Lung (tissue), 12 donors: ENCODE measurements around the gene TLE2. TPM values are rescaled to one million over a fixed set of nuclear protein-coding genes. Genes with fewer than 3 reads are reported as not detected.

Experiments
- ATAC-seq: fragments of 200-7000 bp; cut with Tn5 transposase; one replicate; pipeline ENCODE4 v1.9.1; 2020; ENCODE audit warnings: moderate number of reproducible peaks; ENCODE audit not compliant: insufficient read depth, low FRiP score
- DNase-seq, 3 donors: peaks; one replicate each; pipeline ENCODE4 v3.0.0-alpha.2; 2013 to 2017
- H3K27ac ChIP-seq, 2 donors: one replicate each; pipeline ENCODE4 v1.5.1; 2013; ENCODE audit warnings: mild to moderate bottlenecking in 2 of 2, moderate library complexity in 2 of 2, control low read depth in 1 of 2, inconsistent platforms in 1 of 2, low read depth in 1 of 2, low read length in 1 of 2
- H3K27me3 ChIP-seq, 3 donors: one replicate each; pipeline ENCODE4 v1.5.1; 2013; ENCODE audit warnings: low read length in 2 of 3; ENCODE audit not compliant: control insufficient read depth in 3 of 3, insufficient read depth in 3 of 3
- H3K36me3 ChIP-seq, 4 donors: one replicate each; pipeline ENCODE4 v1.5.1; 2013; ENCODE audit warnings: low read length in 4 of 4, mild to moderate bottlenecking in 1 of 4, moderate library complexity in 1 of 4; ENCODE audit not compliant: control insufficient read depth in 4 of 4, insufficient read depth in 4 of 4
- H3K4me1 ChIP-seq, 5 donors: one replicate each; pipeline ENCODE4 v1.5.1; 2013; ENCODE audit warnings: low read length in 5 of 5, mild to moderate bottlenecking in 2 of 5, moderate library complexity in 1 of 5; ENCODE audit not compliant: control insufficient read depth in 5 of 5, insufficient read depth in 5 of 5
- H3K4me3 ChIP-seq: one replicate; pipeline ENCODE4 v1.5.1; 2013; ENCODE audit warnings: mild to moderate bottlenecking, control low read depth, moderate library complexity
- H3K9ac ChIP-seq, 2 donors: one replicate each; pipeline ENCODE4 v1.5.1; 2013; ENCODE audit warnings: low read length in 2 of 2, control low read depth in 1 of 2; ENCODE audit not compliant: insufficient read depth in 1 of 2
- H3K9me3 ChIP-seq, 4 donors: one replicate each; pipeline ENCODE4 v1.5.1; 2013; ENCODE audit warnings: low read length in 3 of 4, mild to moderate bottlenecking in 1 of 4, moderate library complexity in 1 of 4; ENCODE audit not compliant: control insufficient read depth in 4 of 4, insufficient read depth in 3 of 4
- WGBS, 2 donors: extraction: QIAGEN DNeasy Blood & Tissue Kit; methylation state at CpG; one replicate each; pipeline ENCODE4 v1.1.7; 2013; 5-methylcytosine and 5-hydroxymethylcytosine counted together
- polyA plus RNA-seq, 2 donors: library from polyadenylated mRNA; stranded (reverse); fragments of 200-250 nt; gene quantifications; one replicate each; pipeline ENCODE4 v1.2.1, GENCODE V29; 2013
- total RNA-seq, 2 donors: library from RNA; depleted of rRNA in 1 of 2; stranded (reverse); fragments of >200 nt in 1 of 2; gene quantifications; one replicate each; pipeline ENCODE4 v1.2.1, GENCODE V29; 2014 to 2021
- TF ChIP-seq, protein P1 (sequence below): IDR thresholded peaks from 2 replicates; pipeline ENCODE4 v1.5.1; 2012; ENCODE audit warnings: mild to moderate bottlenecking; ENCODE audit errors: control extremely low read depth, extremely low read depth
- donor health status: control.
- donor health status: control.
- donor health status: Bipolar disorder and iron deficiency.
- donor health status: healthy.
- donor health status: DM: yes; HTN: yes; CAD: no.

Gene TLE2
- total and polyA plus RNA-seq, 4 donors: 30.8 to 47.1 (median 39.2) TPM

DNA sequence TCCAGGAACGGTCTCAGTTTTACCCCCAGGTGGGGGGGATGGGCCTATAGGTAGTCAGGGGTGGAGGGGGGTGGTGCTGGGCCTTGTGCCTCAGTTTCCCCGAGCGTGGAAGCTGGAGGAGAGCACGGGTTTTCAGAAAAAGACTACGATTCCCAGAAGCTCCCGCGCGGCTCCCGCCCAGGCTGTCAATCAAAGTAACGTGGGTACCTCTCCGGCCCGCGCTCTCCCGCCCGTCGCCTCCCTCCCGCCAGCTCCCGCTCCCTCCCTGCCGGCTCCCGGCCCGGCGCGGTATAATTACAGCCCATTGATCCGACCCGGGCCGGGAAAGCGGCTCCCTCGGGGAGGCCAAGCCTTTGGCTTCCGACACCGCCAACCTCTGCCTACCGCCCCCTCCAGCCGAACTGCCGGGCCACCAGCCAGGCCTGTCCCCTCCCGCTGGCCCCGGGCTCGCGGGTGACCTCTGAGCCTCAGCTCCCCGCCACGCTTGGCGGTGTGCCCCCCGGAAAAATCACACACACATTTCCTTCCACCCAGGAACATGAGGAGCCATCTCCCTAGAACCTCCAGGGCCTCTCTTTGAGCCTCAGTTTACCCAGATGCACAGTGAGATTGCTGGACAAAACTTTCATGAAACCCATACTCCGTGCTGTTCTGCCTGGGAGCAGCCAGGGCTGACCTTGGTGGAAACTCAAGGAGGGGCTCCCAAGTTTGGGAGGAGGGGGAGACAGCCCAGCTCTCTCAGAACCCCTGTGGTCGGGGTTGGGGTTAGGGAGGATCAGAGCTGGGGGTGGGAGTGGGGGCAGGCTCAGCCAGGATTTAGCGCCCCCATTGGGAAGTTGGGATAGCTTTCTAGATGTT, 7.3 kb upstream of the TLE2 start:
- Histone ChIP-seq H3K9me3 (no peaks in the 10 kb centered on the region), H3K27ac (peak overlapping the region; percentile 85 to 95), H3K36me3 (no peaks in the 10 kb centered on the region), H3K9ac (peak overlapping the region in 1 of 2 donors; percentile 55), H3K27me3 (no peaks in the 10 kb centered on the region), H3K4me3 (peak overlapping the region; percentile 37), H3K4me1 (peaks cover 0 to 28% (median 11%) of the 10 kb centered on the region in 5 donors)
- WGBS, 2 donors: 1% methylated on average over 44 of the region's 44 CpGs
- DNase-seq: peak; percentile 98 to 99 (median 98)
- TF ChIP-seq, protein P1, sequence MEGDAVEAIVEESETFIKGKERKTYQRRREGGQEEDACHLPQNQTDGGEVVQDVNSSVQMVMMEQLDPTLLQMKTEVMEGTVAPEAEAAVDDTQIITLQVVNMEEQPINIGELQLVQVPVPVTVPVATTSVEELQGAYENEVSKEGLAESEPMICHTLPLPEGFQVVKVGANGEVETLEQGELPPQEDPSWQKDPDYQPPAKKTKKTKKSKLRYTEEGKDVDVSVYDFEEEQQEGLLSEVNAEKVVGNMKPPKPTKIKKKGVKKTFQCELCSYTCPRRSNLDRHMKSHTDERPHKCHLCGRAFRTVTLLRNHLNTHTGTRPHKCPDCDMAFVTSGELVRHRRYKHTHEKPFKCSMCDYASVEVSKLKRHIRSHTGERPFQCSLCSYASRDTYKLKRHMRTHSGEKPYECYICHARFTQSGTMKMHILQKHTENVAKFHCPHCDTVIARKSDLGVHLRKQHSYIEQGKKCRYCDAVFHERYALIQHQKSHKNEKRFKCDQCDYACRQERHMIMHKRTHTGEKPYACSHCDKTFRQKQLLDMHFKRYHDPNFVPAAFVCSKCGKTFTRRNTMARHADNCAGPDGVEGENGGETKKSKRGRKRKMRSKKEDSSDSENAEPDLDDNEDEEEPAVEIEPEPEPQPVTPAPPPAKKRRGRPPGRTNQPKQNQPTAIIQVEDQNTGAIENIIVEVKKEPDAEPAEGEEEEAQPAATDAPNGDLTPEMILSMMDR: no peak
- ATAC-seq: peak; percentile 80

DNA sequence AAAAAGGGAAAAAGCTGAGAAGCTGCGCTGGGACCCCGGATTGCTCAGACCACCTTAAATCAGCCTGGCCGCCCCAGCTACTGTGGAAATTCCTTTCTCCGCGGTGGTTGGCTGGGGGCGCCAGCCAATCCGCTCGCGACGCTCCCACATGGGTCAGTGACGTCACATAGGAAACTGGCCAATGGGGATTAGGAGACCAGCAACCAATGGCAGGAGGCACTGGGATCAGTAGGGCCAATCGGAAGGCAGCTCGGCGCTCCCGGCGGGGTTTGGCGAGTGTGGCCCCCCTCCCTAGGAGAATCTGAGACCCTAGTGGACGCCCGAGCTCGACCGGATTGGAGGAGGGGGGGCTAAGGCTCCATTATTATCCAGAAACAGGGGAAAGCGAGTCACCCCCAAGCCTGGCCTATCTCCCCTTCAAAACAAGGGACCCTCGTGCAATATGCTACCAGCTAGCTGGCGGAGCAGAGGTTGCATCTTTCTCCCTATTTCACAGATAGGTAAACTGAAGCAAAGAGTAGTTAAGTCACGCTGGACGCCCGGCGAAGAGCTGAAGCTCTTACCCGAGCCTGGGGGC, 6.5 kb upstream of the TLE2 start:
- DNase-seq: peak; percentile 100
- Histone ChIP-seq H3K27me3 (no peaks in the 10 kb centered on the region), H3K9ac (peak overlapping the region in 1 of 2 donors; percentile 64), H3K36me3 (no peaks in the 10 kb centered on the region), H3K4me3 (peak overlapping the region; percentile 32), H3K4me1 (peaks cover 0 to 26% (median 11%) of the 10 kb centered on the region in 5 donors), H3K9me3 (no peaks in the 10 kb centered on the region), H3K27ac (peak overlapping the region; percentile 85 to 95)
- peak; percentile 92 for ATAC-seq
- TF ChIP-seq, protein P1: peak; percentile 3
- WGBS, 2 donors: 0 to 1% methylated on average over 29 of the region's 29 CpGs

DNA sequence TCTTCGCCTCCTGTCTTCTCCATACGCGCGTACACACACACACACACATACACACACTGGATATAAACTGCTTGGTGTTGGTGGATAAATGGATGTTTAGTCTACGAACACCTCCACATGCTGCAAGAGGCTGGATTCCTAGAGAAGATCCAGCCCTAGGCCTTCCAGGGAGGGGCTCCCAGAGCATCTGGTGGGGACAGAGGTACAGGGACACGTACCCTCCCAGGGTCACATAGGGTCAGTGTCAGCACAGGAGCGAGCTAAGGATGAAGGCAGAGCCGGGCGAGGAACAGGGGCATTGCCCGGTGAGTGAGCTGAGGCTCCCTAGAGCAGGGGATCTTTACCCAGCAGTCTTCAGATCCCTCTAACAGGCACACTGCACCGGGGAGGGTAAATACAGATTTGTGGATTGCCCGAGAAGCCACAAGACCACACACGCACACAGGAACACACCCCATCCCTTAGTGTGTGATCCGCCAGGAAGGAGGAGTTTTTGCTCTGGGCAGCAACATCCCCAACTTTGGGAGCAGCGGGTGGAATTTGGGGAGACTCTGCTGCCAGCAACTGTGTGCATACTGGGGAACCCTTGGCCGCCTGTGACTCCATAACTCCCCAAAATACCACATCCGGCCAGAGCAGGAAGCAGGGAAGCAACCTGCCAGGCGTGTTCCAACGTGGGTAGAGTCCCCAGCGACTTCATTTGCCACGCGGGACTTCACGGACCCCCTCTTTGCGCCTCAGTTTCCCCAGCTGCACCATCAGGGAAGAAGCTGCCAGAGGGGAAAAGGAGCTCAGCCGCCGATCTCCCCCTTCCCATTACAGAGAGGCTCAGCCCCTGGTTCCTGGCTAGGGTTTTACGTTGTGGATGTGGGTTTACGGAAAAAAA, 5.8 kb upstream of the TLE2 start:
- H3K36me3 ChIP-seq: no peaks in the 10 kb centered on the region
- no peak for ATAC-seq
- H3K27me3 ChIP-seq: no peaks in the 10 kb centered on the region
- H3K27ac ChIP-seq: peak overlapping the region; percentile 65 to 76
- H3K9me3 ChIP-seq: no peaks in the 10 kb centered on the region
- TF ChIP-seq, protein P1: no peak
- H3K4me3 ChIP-seq: no peak overlapping the region
- H3K4me1 ChIP-seq: peaks cover 0 to 26% (median 11%) of the 10 kb centered on the region in 5 donors
- DNase-seq: peak; percentile 80 to 94 (median 91)
- WGBS, 2 donors: 11% methylated on average over 28 of the region's 28 CpGs
- peak overlapping the region in 1 of 2 donors; percentile 64 for H3K9ac ChIP-seq
